ENCODE results near the gene SSC4D.

GRCh38 chr7:76408121-76408560, 1.4 kb downstream of the SSC4D start:
- TF ChIP-seq, protein P1, sequence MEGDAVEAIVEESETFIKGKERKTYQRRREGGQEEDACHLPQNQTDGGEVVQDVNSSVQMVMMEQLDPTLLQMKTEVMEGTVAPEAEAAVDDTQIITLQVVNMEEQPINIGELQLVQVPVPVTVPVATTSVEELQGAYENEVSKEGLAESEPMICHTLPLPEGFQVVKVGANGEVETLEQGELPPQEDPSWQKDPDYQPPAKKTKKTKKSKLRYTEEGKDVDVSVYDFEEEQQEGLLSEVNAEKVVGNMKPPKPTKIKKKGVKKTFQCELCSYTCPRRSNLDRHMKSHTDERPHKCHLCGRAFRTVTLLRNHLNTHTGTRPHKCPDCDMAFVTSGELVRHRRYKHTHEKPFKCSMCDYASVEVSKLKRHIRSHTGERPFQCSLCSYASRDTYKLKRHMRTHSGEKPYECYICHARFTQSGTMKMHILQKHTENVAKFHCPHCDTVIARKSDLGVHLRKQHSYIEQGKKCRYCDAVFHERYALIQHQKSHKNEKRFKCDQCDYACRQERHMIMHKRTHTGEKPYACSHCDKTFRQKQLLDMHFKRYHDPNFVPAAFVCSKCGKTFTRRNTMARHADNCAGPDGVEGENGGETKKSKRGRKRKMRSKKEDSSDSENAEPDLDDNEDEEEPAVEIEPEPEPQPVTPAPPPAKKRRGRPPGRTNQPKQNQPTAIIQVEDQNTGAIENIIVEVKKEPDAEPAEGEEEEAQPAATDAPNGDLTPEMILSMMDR (IDR thresholded peaks at IDR 0.05): no peak
- no peak for TF ChIP-seq POLR2AphosphoS5 (IDR thresholded peaks at IDR 0.05)

Data from suprapubic skin (tissue), 3 donors.